T follicular helper cell (primary cell): ENCODE results near the gene CCKAR.

Experiments
- DNase-seq: peaks from one replicate; pipeline ENCODE4 v3.0.0-alpha.2; 2020; ENCODE audit warnings: low read depth

CCKAR gene

DNA sequence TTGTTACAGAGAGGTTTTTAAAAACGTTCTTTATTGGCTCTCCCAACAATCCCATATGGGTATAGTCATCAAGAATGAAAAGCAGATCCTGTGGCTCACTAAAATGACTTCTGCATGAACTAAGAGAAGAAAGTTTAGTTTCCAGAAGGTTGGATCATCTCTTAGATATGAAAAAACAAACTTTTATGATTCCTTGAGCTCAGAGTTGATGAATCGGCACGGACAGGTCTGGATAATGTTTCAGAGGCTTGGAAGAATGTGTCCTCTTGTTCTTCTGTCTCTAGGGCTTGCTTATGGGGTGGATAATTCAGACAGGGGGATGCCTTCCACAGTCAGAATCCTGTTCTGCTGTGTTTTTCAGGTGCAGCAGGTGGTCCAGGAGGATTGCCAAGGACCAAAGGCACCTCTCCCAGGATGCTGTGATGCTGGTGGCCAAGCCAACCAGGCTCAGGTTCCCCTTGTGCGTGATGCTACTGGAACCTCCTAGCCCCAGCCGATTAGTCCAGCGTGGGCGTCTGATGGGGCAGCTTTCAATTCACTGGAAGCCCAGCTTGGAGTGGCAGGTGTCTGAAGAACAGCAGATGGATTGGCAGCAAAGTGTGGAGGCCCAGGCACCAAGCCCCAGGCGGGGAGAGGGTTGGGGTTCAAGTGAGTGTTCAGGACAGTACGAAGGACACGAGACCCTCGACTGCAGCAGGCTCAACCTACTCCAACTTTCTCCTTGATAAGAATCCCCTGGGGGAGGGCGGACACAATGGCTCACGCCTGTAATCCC, 30.3 kb downstream of the CCKAR start:
- DNase-seq: no peak

DNA sequence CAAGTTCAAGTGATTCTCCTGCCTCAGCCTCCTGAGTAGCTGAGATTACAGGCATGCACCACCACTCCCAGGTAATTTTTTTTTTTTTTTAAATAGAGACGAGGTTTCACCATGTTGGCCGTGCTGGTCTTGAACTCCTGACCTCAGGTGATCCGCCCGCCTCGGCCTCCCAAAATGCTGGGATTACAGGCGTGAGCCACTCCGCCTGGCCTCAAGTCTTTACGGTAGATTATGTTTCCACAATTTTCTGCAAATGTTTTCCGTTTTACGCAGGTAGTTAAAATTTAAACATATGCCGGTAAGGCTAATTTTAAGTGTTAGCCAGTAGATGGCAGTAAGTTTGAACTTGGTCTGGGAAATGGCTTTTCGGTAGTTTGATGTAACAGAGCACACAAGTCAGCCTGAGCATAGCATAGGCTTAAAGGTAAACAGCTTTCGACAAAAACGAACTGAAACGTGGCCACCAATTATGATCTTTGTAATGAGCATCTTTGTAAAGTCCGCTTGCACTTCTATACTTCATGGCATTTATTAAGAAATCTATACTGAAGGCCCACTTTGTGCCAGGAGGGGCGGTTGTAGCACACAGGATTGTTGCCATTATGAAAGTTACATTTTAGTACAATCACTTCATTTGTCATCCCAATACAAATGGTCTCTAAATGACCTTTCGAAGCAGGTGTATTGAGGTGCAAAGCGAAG, 31.1 kb downstream of the CCKAR start:
- DNase-seq: no peak

DNA sequence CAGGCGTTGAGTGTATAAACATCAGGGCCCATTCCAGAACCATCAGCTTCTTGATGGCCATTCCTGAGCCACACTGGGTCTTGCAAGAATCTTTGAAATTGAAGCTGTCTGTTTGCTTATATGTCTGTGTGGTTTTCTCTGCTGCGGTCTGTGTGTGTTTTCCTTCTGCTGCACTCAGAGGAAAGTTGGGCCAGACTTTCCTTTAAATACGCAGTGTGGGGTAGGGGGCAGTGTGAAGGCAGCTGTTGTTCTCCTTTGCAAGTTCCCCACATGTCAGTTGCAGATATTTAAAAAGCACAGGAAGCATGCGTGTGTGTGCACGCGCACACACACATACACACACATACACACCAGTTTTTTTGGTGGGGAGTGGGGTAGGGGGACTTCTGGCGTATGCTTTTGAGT, 32.1 kb downstream of the CCKAR start:
- DNase-seq: no peak

DNA sequence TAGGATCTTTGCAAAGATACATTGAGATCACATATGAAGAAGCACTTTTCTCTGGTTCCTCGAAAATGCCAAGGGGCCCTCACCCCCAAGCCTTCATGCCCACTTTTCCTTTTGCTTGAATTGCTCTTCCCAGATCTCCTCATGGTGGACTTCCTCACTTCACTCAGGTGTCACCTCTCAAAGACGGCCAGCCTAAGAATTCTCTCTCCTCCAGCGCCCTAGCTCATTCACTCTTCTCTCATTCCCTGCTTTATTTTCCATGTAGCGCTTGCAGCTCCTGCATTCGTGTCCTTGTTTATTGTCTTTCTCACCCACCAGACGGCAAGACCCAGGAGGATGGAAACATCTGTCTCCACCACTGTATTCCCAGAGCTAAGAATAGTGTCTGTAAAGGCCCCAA, 32.9 kb downstream of the CCKAR start:
- no peak for DNase-seq

DNA sequence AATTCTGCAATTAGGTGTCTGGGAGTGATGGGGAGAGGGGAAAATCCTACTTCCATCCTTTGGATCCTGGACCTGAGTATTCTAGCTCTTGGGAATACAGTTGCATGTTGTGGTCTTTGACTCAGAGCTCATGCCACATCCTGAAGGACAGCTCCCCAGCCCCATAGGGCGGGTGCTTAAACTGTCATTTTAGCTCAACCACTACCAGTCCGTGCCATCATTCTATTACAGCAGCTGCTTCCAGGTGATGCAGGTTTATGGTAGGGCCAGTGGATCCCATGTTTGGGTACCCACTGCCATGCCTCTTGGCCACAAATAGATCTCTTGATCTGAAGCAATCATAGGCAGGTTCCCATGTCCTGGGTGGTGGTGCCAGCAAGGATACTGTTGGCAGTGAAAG, 34.7 kb downstream of the CCKAR start:
- DNase-seq: no peak

DNA sequence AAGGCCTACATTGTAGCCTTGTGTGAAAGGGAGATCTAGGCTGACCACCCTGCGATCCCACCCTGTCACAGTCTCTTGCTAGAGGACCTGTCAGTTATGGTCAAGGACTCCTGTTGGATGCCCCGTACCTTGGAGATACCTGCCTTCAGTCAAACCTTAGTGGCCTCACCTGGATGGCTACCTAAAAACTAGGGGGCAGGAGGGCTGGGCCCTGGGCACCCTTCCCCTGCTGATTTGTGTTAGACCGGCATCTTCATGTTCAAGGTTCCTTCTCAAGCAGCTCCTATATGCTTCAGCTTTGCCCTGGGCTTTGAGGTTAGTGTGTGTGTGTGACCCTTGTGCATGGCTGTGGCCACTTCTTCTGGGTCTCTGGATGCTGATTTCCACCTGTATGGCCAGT, 35.3 kb downstream of the CCKAR start:
- no peak for DNase-seq

DNA sequence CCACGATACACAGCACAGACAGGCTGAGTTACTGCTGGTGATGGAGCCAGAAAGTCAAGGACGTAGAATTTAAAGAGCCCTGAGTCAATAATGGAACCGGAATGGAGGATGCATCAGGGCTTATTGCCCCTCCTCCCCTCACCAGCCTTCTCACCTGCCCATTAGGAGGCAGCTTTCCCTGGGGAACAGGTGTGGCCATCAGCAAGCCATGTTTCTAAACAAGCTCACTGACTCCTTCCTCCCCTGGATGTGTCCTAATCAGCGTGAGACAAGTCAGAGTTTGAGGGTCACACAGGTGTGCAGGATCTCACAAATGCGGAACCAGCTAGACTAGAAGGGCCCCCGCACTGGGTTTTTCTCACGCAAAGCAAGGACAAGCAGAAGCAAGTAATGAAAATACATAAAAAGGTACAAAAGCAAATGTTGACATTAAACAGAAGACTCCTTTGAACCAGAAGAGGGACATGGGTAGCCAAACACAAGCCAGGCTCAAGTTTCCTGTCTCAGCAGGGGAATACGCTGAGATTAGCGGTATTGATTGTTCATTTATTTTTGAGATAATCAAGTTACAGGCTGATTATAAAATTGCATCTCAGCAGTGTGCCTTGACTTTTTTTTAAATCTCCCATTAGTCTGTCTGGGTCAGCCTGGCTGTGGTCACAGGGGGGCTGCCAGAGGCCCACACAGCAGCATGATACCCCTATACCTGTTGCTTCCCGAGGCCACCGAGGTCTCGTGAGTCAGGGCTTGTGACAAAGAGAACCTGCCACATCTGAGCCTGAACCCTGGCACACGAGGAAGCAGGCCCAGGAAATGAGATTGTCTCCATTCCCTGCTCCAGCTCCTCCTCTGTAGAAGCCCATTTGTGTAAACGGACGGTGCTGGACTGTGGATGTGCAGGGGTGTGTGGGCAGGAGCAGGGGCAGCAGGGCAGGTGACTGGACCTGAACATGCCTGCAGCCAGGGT, 37.4 kb downstream of the CCKAR start:
- DNase-seq: no peak

DNA sequence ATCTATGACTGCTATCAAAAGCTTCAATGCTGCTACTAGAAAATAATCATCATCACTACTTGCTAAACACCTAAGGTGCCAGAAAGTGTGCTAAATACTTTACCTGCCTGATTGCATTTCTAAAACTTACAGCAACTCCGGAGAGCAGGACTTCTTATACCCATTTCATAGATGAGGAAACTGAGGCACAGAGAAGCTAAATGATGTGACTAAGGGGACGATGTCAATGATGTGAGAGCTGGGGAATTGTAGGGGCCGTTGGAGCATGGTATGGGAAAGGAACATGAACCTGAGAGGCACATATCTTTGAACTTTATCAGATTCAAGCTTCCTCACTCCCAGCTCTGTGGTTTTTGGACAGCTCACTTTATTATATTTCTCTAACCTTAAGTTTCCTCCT, 38.7 kb downstream of the CCKAR start:
- DNase-seq: no peak

DNA sequence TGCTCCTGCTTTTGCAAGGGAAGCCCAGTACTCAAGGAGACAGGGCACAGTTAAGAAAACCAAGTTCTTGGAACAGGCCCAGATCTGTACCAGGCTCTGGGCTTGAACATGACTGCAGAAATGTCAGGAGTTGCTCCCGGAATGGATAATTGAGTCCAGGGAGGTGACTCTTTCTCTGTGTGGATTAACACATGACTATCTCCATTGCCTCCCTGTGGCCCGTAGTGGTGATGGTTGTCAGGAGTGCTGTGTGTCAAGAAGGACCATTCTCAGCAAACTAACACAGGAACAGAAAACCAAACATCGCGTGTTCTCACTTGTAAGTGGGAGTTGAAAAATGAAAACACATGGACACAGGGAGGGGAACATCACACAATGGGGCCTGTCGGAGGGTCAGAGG, 39.9 kb downstream of the CCKAR start:
- no peak for DNase-seq

DNA sequence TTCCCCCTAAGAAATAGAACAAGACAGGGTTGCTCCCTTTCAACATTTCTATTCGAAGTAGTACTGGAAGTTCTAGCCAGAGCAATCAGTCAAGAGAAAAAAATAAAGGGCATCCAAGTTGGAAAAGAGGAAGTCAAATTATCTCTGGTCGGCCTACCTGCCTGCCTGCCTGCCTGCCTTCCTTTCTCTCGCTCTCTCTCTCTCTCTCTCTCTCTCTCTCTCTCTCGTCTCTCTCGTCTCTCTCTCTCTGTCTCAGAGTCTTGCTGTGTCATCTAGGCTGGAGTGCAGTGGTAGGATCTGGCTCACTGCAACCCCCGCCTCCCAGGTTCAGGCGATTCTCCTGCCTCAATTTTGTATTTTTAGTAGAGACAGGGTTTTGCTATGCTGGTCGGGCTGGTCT, 42.9 kb downstream of the CCKAR start:
- no peak for DNase-seq

DNA sequence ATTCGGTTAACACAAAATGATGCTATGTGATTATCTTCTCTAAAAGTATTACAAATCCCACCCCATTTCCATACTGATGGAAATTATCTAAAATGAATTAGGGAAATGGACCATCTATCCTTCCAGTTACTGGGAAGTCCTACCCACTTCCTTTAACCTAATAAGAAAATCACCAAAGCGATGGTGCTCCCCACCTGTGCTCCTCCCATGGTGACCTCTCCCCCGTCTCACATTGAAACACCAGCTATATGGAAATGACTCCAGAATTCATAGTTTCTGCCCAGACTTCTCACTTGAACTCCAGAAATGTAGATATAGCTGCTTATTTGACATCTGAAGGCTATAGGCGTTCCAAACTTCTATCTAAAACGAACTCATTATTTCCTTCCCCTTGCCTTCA, 48.5 kb downstream of the CCKAR start:
- DNase-seq: no peak

DNA sequence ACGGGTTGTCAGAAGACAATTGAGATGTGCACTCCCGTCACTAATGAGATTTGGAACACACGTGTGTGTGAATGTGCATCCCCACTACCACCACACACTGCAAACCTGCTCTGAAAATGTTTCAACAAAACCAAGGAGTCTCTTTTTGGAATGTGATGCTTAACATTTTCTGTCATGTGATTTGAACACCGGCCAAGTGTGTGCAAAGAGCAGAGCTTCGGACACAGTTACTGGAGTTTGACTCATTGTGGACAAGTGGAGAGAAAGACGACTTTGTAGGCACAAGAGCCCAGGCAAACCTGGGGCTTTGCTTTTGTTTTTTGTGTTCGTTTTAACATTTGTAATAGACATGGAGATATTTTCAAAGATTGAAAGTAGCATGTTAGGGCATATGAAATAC, 49.2 kb downstream of the CCKAR start:
- DNase-seq: no peak

DNA sequence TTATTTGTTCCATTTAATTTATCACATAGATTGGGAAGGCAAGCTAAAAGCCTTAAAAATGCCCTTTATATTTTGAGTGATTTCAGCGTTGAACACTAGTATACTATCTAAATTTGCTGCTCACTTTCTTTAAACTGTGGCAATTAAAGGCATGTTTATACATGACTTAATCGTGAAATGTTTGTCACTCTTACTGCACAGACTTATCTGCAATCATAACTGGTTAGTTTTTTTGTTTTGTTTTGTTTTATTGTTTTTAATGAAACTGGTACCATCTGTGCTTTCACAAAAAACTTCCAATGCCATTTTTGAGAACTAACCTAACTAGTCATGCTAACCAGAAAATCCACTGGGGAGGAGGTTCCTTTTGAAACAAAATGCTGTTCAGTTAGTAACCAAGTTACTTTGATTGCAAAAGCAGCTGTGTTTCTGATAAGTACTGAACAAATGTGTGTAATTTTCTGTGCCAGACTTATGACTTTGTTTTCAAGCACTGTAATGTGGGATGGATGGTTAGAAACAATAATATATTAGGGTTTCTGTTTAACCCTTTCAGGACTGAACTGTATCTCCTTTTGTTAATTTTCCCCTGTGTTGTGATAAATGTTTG, 56.1 kb downstream of the CCKAR start:
- DNase-seq: no peak

DNA sequence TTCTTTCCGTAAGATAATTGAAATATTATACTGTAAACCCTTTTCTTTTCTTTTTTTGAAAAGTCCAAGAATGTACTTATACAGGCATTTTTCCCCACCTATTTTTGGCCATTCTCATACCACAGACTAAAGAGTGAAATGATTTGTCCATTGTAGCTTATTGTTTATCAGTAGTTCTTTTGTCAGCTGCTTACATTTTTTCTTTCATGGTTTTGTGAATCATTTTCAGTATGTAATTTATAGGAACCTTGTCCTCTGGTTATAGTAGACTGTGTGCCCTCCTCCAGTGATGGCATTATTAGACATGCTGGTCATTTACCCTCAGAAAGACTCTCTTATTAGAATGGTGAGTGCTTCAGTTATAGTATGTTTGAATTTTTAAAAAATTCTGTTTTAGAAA, 56.7 kb downstream of the CCKAR start:
- no peak for DNase-seq

DNA sequence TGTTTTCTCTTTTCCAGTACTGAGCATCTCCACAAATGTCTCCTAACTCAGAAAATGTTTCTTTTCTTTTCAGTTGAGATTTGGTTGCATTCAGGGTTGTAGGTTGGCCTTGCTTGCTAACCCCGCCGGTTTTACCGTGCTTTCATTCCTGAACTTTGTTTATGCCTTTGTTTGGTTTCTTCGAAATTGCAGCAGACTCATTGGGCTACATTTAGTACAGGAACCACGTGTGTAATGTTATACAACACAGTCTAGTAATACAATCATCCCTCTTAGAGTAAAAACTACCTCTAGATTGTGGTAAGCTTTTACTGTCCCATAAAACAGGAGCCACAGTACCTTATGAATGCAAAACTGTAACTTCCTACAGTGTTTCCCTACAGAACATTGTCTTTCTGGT, 57.9 kb downstream of the CCKAR start:
- no peak for DNase-seq

DNA sequence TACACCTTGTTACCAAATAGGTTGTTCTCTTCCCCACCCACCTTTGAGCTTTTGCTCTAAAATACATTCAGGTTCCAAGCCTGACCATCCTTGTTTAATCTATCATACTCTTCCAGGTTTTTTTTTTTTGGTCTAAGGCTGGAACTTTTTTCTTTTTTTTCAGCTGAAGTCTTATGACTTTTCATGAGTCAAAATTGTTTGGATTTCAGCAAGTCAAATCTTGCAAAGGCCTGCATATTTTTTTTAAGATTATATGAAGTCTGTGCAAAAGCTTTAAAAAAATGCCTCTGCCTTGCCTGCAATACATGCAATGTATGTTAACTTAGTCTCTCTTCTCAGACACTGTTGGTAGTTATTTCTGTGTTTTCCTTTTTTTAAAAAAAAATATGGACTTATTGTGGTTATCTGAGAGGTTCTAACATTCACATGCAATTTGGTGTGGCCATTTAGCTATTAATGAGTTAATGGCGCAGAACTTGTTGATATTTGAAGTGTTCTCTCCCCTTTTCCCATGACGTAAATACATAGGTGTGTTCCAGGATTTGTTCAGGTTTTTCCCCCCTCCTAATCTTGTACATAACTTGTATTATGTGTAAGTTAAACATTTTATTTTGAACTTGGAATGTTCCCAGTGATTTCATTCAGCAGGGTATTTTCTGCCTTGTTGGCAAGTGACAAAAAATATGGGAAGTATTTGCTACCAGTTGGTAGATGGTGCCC, 58.7 kb downstream of the CCKAR start:
- DNase-seq: no peak
